Left ventricle myocardium inferior (tissue), 1 donor: ENCODE results near the gene MYO18A. TPM values are rescaled to one million over a fixed set of nuclear protein-coding genes. Genes with fewer than 3 reads are reported as not detected.

Source experiments
- DNase-seq: peaks from one replicate; pipeline ENCODE4 v3.0.0-alpha.2; 2020
- H3K27ac ChIP-seq: fragments of 200-600 bp; replicated peaks from 2 replicates; pipeline ENCODE4 v1.8.0; 2021
- H3K27me3 ChIP-seq: fragments of 200-600 bp; 2 replicates; pipeline ENCODE4 v1.8.0; 2021; ENCODE audit warnings: low read depth
- H3K36me3 ChIP-seq: fragments of 200-600 bp; 2 replicates; pipeline ENCODE4 v1.8.0; 2021
- H3K4me1 ChIP-seq: fragments of 200-600 bp; 2 replicates; pipeline ENCODE4 v1.8.0; 2021
- H3K4me3 ChIP-seq: fragments of 200-600 bp; 2 replicates; pipeline ENCODE4 v1.8.0; 2021; ENCODE audit warnings: mild to moderate bottlenecking, moderate library complexity
- H3K9me3 ChIP-seq: fragments of 200-600 bp; replicated peaks from 2 replicates; pipeline ENCODE4 v1.8.0; 2021
- CTCF ChIP-seq: fragments of 200-600 bp; IDR thresholded peaks from 2 replicates; pipeline ENCODE4 v1.8.0; 2021; ENCODE audit warnings: antibody characterized with exemption, mild to moderate bottlenecking, borderline replicate concordance
- intact Hi-C: fragments of 100-400 bp; cut with micrococcal nuclease; formaldehyde crosslinking; loops from one replicate; pipeline ENCODE4 v1.11.0; 2022
- total RNA-seq: library from RNA; stranded (reverse); fragmentation: NEBNext Ultra II Directional; extraction: Animal tissue kit (Norgen Biotek cat#: 25700); gene quantifications from one replicate; pipeline ENCODE4 v1.2.1, GENCODE V29; 2021
- donor health status: DM: no; HTN: yes; CAD: no; lungs with severe emphysema.

The MYO18A gene
- total RNA-seq, 1 donor from 2014 or later, result 397 TPM

DNA sequence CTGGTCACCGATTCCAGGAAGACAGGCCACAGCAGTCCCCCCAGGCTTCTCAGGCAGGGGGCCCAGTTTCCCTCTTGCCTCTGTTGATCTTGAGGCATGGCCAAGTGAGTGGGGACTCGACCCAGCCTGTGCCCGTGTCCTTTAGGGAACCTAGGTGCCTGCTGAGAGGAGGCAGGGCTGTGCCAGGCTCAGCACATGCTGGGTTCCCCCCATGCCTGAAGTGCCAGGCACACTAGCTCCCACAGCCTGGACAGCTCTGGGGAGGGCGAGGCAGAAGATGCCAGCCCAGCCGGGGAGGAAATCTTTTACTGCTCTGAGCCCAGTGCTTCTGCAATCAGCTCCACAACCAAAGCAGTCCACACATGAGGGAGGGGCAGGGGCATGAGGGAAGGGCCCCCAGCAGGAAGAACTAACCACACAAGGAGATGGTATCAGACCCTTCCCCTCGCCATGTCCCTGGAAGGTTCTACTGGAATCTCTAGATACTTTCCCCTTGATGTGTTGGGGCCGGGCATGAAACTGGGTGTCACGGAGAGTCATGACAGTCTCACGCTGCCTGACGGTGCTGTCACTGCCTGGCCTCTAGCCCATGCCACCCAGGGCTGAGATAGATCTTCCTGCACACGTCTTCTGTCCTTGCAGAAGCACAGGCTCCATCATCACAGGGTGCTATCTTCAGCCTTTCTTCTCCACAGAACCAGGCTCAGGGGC lies 25.5 kb downstream of the MYO18A start:
- Histone ChIP-seq H3K36me3 (no peaks in the 10 kb centered on the region), H3K27me3 (no peaks in the 10 kb centered on the region), H3K27ac (peak overlapping the region; percentile 75), H3K4me3 (peak overlapping the region; percentile 25), H3K4me1 (peaks cover 73% of the 10 kb centered on the region), H3K9me3 (no peaks in the 10 kb centered on the region)
- intact Hi-C loops, result no loop called here
- peak; percentile 56 for DNase-seq
- no peak for TF ChIP-seq CTCF

DNA sequence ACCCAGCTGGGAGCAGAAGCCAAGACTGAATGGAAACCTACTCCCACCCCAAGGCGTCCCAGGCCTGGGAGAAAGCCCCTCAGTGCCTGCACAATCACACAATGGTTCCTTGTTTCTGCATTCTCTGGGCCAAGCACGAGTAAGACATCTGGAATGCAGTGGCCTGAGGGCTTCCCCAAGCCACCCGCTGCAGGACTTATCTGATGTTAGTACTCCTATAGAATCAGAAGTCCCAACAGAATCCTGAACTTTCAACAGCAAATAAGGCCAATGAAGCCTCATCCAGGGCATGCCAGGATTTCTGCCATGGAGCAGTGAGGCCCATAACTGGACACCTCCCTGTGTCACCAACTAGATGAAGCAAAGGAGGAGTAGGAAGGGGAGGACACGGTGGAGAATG lies 28.6 kb downstream of the MYO18A start:
- intact Hi-C loops, result no loop called here

GRCh38 chr17:29150161-29150560 lies 30.0 kb downstream of the MYO18A start:
- TF ChIP-seq CTCF, result no peak
- Histone ChIP-seq H3K27ac (peak overlapping the region; percentile 81), H3K4me3 (no peak overlapping the region), H3K9me3 (no peaks in the 10 kb centered on the region), H3K36me3 (no peaks in the 10 kb centered on the region), H3K27me3 (no peaks in the 10 kb centered on the region), H3K4me1 (peaks cover 64% of the 10 kb centered on the region)
- DNase-seq, result no peak
- intact Hi-C loops, result no loop called here

More for the DNA sequence above, 28.6 kb downstream of the MYO18A start:
- no peaks in the 10 kb centered on the region for H3K36me3 ChIP-seq
- H3K4me1 ChIP-seq, result peaks cover 64% of the 10 kb centered on the region
- H3K27me3 ChIP-seq, result no peaks in the 10 kb centered on the region
- no peak for DNase-seq
- H3K9me3 ChIP-seq, result no peaks in the 10 kb centered on the region
- H3K27ac ChIP-seq, result no peak overlapping the region
- TF ChIP-seq CTCF, result no peak
- no peak overlapping the region for H3K4me3 ChIP-seq

DNA sequence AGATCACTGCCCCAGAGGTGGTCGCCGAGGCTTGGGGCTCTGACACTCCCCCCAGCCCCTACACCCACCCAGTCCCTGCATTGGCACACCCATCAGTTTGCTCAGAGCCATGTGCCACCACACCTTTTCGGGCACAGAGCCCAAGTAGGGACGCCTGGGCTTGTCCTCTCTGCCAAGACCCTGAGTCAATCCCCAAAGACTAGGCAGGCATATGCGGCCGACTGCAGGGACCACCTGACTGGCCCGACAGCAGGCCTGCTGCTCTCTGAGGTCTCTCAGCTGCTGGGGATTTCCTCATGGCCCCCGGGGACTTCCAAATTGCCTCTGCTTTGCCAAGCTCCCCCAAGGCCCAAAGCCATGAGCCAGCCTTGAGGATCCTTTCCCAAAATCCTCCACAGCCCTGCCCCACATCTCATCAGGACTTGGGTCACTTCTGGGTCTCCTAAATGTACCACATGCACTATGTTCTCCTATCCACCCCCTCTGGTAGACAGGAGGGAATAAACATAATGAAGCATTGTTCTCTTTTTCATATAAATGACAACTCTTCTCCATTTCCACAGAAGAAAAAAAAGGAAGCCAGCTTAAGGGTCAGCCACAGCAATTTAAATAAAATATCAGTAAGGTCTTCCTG lies 30.6 kb downstream of the MYO18A start:
- intact Hi-C loops, result loop anchor here (5.0 to 10.0 kb wide), 2 partner anchors 68 to 145 kb away; partner anchors contain the start of gene NUFIP2
- H3K27ac ChIP-seq, result peak overlapping the region; percentile 81

More for the DNA sequence above, 30.6 kb downstream of the MYO18A start:
- peaks cover 64% of the 10 kb centered on the region for H3K4me1 ChIP-seq
- H3K27me3 ChIP-seq, result no peaks in the 10 kb centered on the region
- H3K4me3 ChIP-seq, result peak overlapping the region; percentile 70
- no peaks in the 10 kb centered on the region for H3K36me3 ChIP-seq
- no peak for TF ChIP-seq CTCF
- no peak for DNase-seq
- H3K9me3 ChIP-seq, result no peaks in the 10 kb centered on the region
